ENCODE results near the gene ARHGEF19.

DNA sequence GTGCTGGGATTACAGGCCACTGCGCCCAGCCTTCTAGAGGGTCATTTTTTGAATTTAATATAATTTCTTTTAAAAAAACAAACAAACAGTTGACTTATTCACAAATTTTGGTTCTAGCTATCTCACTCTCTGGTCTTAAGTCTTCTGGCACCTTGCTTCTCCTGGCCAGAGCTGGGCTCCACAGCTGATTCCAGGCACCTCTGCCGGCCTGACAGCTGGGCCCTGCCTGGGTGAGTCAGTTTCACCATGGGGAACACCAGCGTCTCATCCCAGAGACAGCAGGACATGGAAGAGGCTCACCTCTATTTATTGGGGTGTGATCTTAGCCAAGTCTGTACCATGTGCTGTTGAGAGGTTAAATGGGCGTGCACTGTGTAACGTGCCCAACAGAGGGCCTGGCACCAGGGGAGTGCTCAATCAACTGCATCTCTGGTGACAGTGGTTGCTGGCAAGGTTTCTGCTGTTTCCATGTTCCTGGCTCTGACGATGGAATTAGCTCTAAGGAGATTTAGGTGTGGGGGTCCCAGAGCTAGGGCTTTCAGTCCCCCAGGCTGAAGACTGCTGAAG, 23.6 kb upstream of the ARHGEF19 start:
- no peak for TF ChIP-seq POLR2AphosphoS5 (IDR thresholded peaks at IDR 0.05)
- TF ChIP-seq, protein P1, sequence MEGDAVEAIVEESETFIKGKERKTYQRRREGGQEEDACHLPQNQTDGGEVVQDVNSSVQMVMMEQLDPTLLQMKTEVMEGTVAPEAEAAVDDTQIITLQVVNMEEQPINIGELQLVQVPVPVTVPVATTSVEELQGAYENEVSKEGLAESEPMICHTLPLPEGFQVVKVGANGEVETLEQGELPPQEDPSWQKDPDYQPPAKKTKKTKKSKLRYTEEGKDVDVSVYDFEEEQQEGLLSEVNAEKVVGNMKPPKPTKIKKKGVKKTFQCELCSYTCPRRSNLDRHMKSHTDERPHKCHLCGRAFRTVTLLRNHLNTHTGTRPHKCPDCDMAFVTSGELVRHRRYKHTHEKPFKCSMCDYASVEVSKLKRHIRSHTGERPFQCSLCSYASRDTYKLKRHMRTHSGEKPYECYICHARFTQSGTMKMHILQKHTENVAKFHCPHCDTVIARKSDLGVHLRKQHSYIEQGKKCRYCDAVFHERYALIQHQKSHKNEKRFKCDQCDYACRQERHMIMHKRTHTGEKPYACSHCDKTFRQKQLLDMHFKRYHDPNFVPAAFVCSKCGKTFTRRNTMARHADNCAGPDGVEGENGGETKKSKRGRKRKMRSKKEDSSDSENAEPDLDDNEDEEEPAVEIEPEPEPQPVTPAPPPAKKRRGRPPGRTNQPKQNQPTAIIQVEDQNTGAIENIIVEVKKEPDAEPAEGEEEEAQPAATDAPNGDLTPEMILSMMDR (IDR thresholded peaks at IDR 0.05): peak; percentile 24 to 31
- no peak for TF ChIP-seq POLR2A (IDR thresholded peaks at IDR 0.05)
